H1 (cell line): ENCODE data around the gene CSDE1. TPM values are rescaled to one million over a fixed set of nuclear protein-coding genes. Genes with fewer than 3 reads are reported as not detected.

Source experiments
- CEBPB ChIP-seq: IDR thresholded peaks from 2 replicates; pipeline ENCODE4 v1.6.1; 2012; ENCODE audit warnings: low read depth, low read length
- CHD2 ChIP-seq: IDR thresholded peaks from 2 replicates; pipeline ENCODE4 v1.6.1; 2012; ENCODE audit warnings: low read length, improper control_type of control experiment
- CTBP2 ChIP-seq: IDR thresholded peaks from 2 replicates; pipeline ENCODE4 v1.7.0; 2011; ENCODE audit warnings: borderline replicate concordance, mild to moderate bottlenecking, moderate library complexity, mixed read lengths, low read length; ENCODE audit not compliant: insufficient read depth, insufficient read length
- HDAC6 ChIP-seq: IDR thresholded peaks from one replicate; pipeline ENCODE4 v1.7.1; 2012; ENCODE audit warnings: low read depth, mild to moderate bottlenecking, inconsistent platforms, low read length, moderate library complexity
- JUND ChIP-seq: IDR thresholded peaks from 2 replicates; pipeline ENCODE4 v1.6.1; 2011; ENCODE audit warnings: mild to moderate bottlenecking, improper control_type of control experiment, low read length
- KDM4A ChIP-seq: IDR thresholded peaks from one replicate; pipeline ENCODE4 v1.7.1; 2012; ENCODE audit warnings: low read depth, mild to moderate bottlenecking, moderate library complexity, low read length, inconsistent platforms; ENCODE audit not compliant: severe bottlenecking
- SIN3A ChIP-seq, 2 experiments: IDR thresholded peaks in 1 of 2; conservative IDR thresholded peaks in 1 of 2; 2 replicates each; pipeline ENCODE4 v1.6.1; 2011 to 2012; ENCODE audit warnings: low read length in 2 of 2, improper control_type of control experiment in 1 of 2, low read depth in 1 of 2, mild to moderate bottlenecking in 1 of 2
- TAF1 ChIP-seq: IDR thresholded peaks from 2 replicates; pipeline ENCODE4 v1.6.1; 2011; ENCODE audit warnings: mild to moderate bottlenecking, low read depth, low read length
- ZNF274 ChIP-seq: IDR thresholded peaks from 2 replicates; pipeline ENCODE4 v1.7.0; 2012; ENCODE audit warnings: low read length, borderline replicate concordance; ENCODE audit errors: extremely low read depth
- polyA plus RNA-seq, 7 experiments: library from polyadenylated mRNA; depleted of rRNA in 3 of 7; stranded (reverse) in 5 of 7; unstranded in 2 of 7; fragments of >200 nt in 5 of 7; fragments of 200-250 nt in 2 of 7; gene quantifications; 1 replicate in 5 of 7; 2 replicates in 1 of 7; 4 replicates in 1 of 7; pipeline versions ENCODE4 v1.2.1 to v1.2.3, GENCODE V29; 2011 to 2013; ENCODE audit warnings: missing spikeins in 2 of 7, mixed read lengths in 2 of 7
- total RNA-seq: library from RNA; stranded (reverse); fragmentation: NEBNext Ultra II Directional; extraction: Animal tissue kit (Norgen Biotek cat#: 25700); gene quantifications from 2 replicates; pipeline ENCODE4 v1.2.1, GENCODE V29; 2021
- TF ChIP-seq, protein P1 (sequence below): fragments of 300-600 bp; sonication (generic); IDR thresholded peaks from 2 replicates; pipeline ENCODE4 v1.7.1; 2012; ENCODE audit warnings: low read length, moderate library complexity, mild to moderate bottlenecking, inconsistent platforms; ENCODE audit not compliant: insufficient replicate concordance

Gene CSDE1
- total and polyA plus RNA-seq, 2 of the 8 experiments (the other 6 are each of a cell fraction or from before 2014, with no cell fraction given), result 149 to 635 TPM

DNA sequence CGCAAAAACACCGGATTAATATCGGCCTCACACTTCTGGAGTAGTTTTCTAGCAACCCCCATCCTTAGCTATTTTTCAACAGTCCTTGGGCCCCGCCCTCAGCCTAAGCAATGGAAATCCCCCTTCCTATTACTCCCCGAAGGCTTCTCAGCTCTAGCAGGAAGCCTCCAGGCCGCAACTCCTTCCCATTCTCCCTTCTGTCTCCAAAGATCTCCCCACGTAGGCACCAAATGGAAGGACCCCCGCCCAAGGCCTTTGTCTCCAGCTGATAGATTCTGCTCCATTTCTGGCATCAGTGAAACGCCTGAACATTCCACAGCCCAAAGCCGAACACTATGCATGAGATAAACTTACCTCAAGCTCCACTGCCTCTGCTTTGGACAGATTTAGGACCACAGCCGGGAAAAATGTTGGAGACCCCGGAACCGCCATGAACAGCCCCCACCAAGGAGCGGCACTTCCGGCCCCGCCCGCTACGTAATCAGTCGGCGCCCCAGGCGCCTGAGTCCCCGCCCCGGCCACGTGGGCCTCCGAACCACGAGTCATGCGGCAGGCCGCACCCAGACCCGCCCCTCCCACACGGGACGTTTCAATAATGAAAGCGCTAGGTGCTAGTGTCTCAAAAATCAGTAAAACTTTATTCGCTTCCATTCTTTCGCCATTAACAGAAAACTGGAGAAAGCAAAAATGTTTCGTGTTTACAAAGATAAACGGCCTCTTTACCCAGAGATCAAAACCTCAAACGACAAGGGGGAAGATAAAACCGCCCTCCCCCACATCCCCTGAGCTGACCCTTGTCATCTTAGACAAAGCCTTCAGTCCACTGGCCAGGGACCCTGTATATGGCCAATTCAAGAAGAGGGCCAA is 41.2 kb downstream of the CSDE1 start, which contains the start of gene NRAS (continued):
- TF ChIP-seq CHD2 (no peak), CEBPB (no peak), TAF1 (peak; percentile 87), ZNF274 (no peak), CTBP2 (no peak), KDM4A (peak; percentile 92), SIN3A (conservative IDR thresholded peaks at IDR 0.05 in 1 of 2, IDR thresholded peaks at IDR 0.05 in 1 of 2; ENCODE audit: low read depth in 1 of 2, low read length in 2 of 2) (peak; percentile 86 to 96; a peak in 2 of 4 replicates), HDAC6 (no peak), JUND (no peak)
- TF ChIP-seq, protein P1, sequence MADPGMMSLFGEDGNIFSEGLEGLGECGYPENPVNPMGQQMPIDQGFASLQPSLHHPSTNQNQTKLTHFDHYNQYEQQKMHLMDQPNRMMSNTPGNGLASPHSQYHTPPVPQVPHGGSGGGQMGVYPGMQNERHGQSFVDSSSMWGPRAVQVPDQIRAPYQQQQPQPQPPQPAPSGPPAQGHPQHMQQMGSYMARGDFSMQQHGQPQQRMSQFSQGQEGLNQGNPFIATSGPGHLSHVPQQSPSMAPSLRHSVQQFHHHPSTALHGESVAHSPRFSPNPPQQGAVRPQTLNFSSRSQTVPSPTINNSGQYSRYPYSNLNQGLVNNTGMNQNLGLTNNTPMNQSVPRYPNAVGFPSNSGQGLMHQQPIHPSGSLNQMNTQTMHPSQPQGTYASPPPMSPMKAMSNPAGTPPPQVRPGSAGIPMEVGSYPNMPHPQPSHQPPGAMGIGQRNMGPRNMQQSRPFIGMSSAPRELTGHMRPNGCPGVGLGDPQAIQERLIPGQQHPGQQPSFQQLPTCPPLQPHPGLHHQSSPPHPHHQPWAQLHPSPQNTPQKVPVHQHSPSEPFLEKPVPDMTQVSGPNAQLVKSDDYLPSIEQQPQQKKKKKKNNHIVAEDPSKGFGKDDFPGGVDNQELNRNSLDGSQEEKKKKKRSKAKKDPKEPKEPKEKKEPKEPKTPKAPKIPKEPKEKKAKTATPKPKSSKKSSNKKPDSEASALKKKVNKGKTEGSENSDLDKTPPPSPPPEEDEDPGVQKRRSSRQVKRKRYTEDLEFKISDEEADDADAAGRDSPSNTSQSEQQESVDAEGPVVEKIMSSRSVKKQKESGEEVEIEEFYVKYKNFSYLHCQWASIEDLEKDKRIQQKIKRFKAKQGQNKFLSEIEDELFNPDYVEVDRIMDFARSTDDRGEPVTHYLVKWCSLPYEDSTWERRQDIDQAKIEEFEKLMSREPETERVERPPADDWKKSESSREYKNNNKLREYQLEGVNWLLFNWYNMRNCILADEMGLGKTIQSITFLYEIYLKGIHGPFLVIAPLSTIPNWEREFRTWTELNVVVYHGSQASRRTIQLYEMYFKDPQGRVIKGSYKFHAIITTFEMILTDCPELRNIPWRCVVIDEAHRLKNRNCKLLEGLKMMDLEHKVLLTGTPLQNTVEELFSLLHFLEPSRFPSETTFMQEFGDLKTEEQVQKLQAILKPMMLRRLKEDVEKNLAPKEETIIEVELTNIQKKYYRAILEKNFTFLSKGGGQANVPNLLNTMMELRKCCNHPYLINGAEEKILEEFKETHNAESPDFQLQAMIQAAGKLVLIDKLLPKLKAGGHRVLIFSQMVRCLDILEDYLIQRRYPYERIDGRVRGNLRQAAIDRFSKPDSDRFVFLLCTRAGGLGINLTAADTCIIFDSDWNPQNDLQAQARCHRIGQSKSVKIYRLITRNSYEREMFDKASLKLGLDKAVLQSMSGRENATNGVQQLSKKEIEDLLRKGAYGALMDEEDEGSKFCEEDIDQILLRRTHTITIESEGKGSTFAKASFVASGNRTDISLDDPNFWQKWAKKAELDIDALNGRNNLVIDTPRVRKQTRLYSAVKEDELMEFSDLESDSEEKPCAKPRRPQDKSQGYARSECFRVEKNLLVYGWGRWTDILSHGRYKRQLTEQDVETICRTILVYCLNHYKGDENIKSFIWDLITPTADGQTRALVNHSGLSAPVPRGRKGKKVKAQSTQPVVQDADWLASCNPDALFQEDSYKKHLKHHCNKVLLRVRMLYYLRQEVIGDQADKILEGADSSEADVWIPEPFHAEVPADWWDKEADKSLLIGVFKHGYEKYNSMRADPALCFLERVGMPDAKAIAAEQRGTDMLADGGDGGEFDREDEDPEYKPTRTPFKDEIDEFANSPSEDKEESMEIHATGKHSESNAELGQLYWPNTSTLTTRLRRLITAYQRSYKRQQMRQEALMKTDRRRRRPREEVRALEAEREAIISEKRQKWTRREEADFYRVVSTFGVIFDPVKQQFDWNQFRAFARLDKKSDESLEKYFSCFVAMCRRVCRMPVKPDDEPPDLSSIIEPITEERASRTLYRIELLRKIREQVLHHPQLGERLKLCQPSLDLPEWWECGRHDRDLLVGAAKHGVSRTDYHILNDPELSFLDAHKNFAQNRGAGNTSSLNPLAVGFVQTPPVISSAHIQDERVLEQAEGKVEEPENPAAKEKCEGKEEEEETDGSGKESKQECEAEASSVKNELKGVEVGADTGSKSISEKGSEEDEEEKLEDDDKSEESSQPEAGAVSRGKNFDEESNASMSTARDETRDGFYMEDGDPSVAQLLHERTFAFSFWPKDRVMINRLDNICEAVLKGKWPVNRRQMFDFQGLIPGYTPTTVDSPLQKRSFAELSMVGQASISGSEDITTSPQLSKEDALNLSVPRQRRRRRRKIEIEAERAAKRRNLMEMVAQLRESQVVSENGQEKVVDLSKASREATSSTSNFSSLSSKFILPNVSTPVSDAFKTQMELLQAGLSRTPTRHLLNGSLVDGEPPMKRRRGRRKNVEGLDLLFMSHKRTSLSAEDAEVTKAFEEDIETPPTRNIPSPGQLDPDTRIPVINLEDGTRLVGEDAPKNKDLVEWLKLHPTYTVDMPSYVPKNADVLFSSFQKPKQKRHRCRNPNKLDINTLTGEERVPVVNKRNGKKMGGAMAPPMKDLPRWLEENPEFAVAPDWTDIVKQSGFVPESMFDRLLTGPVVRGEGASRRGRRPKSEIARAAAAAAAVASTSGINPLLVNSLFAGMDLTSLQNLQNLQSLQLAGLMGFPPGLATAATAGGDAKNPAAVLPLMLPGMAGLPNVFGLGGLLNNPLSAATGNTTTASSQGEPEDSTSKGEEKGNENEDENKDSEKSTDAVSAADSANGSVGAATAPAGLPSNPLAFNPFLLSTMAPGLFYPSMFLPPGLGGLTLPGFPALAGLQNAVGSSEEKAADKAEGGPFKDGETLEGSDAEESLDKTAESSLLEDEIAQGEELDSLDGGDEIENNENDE, result no peak
